Jurkat, Clone E6-1 (cell line): ENCODE measurements around the gene LYPD6. TPM values are rescaled to one million over a fixed set of nuclear protein-coding genes. Genes with fewer than 3 reads are reported as not detected.
"Not testable (repeated sequence)": the region's sequence is repeated elsewhere in the genome, so short reads cannot be mapped to it uniquely, and the experiment has no call there.

Experiments
- DNase-seq: peaks from one replicate; pipeline ENCODE4 v3.0.0-alpha.2; 2011; ENCODE audit warnings: low read depth, low spot score
- H3K4me3 ChIP-seq: 2 replicates; pipeline ENCODE4 v1.5.1; 2011; ENCODE audit warnings: mild to moderate bottlenecking, low read length, control low read depth, moderate library complexity
- polyA plus RNA-seq: library from polyadenylated mRNA; unstranded; fragments of >200 nt; gene quantifications from one replicate; pipeline ENCODE4 v1.2.1, GENCODE V29; 2012; ENCODE audit warnings: missing spikeins; ENCODE audit not compliant: insufficient read length, insufficient read depth

Gene LYPD6
- polyA plus RNA-seq, result not detected

- no peak for DNase-seq
- H3K4me3 ChIP-seq, result no peak within 1 kb of the TSS
Measured at GRCh38 chr2:149330127-149331022, at the start of gene LYPD6. Gene LYPD6 (plus strand): TSS chr2:149330587. CDS start chr2:149437709, 107,122 bp downstream.

- H3K4me3 ChIP-seq, result no peak overlapping the region
- DNase-seq, result no peak
Measured at GRCh38 chr2:149281441-149281840, 48.9 kb upstream of the LYPD6 start.

- DNase-seq, result no peak
- no peak overlapping the region for H3K4me3 ChIP-seq
Measured at GRCh38 chr2:149290662-149291061, 39.7 kb upstream of the LYPD6 start.

- DNase-seq, result no peak
- H3K4me3 ChIP-seq, result no peak overlapping the region
Measured at GRCh38 chr2:149291881-149292280, 38.5 kb upstream of the LYPD6 start.

- H3K4me3 ChIP-seq, result no peak overlapping the region
Measured at GRCh38 chr2:149296031-149296430, 34.4 kb upstream of the LYPD6 start.

GRCh38 chr2:149307014-149307413 is 23.4 kb upstream of the LYPD6 start:
- no peak for DNase-seq

More at GRCh38 chr2:149296031-149296430, 34.4 kb upstream of the LYPD6 start:
- DNase-seq, result no peak

GRCh38 chr2:149310349-149310748 is 20.0 kb upstream of the LYPD6 start:
- H3K4me3 ChIP-seq, result no peak overlapping the region
- no peak for DNase-seq

More at GRCh38 chr2:149307014-149307413, 23.4 kb upstream of the LYPD6 start:
- H3K4me3 ChIP-seq, result no peak overlapping the region

GRCh38 chr2:149312039-149312438 is 18.3 kb upstream of the LYPD6 start:
- DNase-seq, result no peak
- no peak overlapping the region for H3K4me3 ChIP-seq

- no peak for DNase-seq
- no peak overlapping the region for H3K4me3 ChIP-seq
Measured at GRCh38 chr2:149313512-149313972, 16.8 kb upstream of the LYPD6 start.

- no peak for DNase-seq
- no peak overlapping the region for H3K4me3 ChIP-seq
Measured at GRCh38 chr2:149314687-149315086, 15.7 kb upstream of the LYPD6 start.

- no peak overlapping the region for H3K4me3 ChIP-seq
- no peak for DNase-seq
Measured at GRCh38 chr2:149315461-149315860, 14.9 kb upstream of the LYPD6 start.

- H3K4me3 ChIP-seq, DNase-seq: not testable (repeated sequence)
Measured at GRCh38 chr2:149318566-149318965, 11.8 kb upstream of the LYPD6 start.

GRCh38 chr2:149320362-149320761 is 10.0 kb upstream of the LYPD6 start:
- DNase-seq, result no peak
- H3K4me3 ChIP-seq, result no peak overlapping the region

GRCh38 chr2:149329068-149329467 is 1.3 kb upstream of the LYPD6 start:
- no peak for DNase-seq
- no peak overlapping the region for H3K4me3 ChIP-seq

- DNase-seq, result no peak
- no peak overlapping the region for H3K4me3 ChIP-seq
Measured at GRCh38 chr2:149329489-149330126, 779 bp upstream of the LYPD6 start.

GRCh38 chr2:149331023-149331400 is 625 bp downstream of the LYPD6 start:
- no peak overlapping the region for H3K4me3 ChIP-seq
- DNase-seq, result no peak

- H3K4me3 ChIP-seq, result no peak overlapping the region
- DNase-seq, result no peak
Measured at GRCh38 chr2:149332364-149332763, 2.0 kb downstream of the LYPD6 start.

- no peak overlapping the region for H3K4me3 ChIP-seq
- DNase-seq, result no peak
Measured at GRCh38 chr2:149333636-149334035, 3.2 kb downstream of the LYPD6 start.

- H3K4me3 ChIP-seq, result no peak overlapping the region
- DNase-seq, result no peak
Measured at GRCh38 chr2:149334156-149334555, 3.8 kb downstream of the LYPD6 start.

GRCh38 chr2:149339324-149339723 is 8.9 kb downstream of the LYPD6 start:
- no peak for DNase-seq
- H3K4me3 ChIP-seq, result no peak overlapping the region
